B cell (primary cell): ENCODE measurements around the gene NPAS4.

Experiments used
- CTCF ChIP-seq: fragments of 200-600 bp; IDR thresholded peaks from one replicate; pipeline ENCODE4 v1.8.0; 2022; ENCODE audit warnings: antibody characterized with exemption, mild to moderate bottlenecking
- EZH2 ChIP-seq: IDR thresholded peaks from 2 replicates; pipeline ENCODE4 v1.6.1; 2012; ENCODE audit warnings: borderline replicate concordance, low read depth, mild to moderate bottlenecking, moderate library complexity, low read length; ENCODE audit not compliant: insufficient read depth, poor library complexity, severe bottlenecking

- TF ChIP-seq CTCF (no peak), EZH2 (no peak)
Observed at GRCh38 chr11:66437979-66438503, 17.2 kb downstream of the NPAS4 start.
